HCT116 (cell line): ENCODE results near the gene ZNF516. TPM values are rescaled to one million over a fixed set of nuclear protein-coding genes. Genes with fewer than 3 reads are reported as not detected.

Experiments
- ATAC-seq: fragments of 200-7000 bp; cut with Tn5 transposase; 2 replicates; pipeline ENCODE4 v1.9.1; 2020; ENCODE audit warnings: mild to moderate bottlenecking, moderate library complexity
- BruUV-seq: library from RNA; stranded (reverse); fragments of 400-500 nt; replicated peaks from 2 replicates; lab custom pipeline; 2021; lab: Mats Ljungman, UMichigan
- CTCF ChIA-PET: fragments of 300-600 bp; sonication (Branson Sonifier 250); formaldehyde crosslinking; loops from one replicate; lab custom pipeline; 2021; ENCODE audit warnings: antibody characterized with exemption; lab: Charles Lee
- POLR2A ChIA-PET: fragments of 300-600, 350-600 bp; sonication (Branson Sonifier 250); formaldehyde crosslinking; loops from one replicate; lab custom pipeline; 2021; ENCODE audit warnings: antibody characterized with exemption; lab: Charles Lee
- RAD21 ChIA-PET, 2 experiments: fragments of 300-600 bp; sonication (Branson Sonifier 250); formaldehyde crosslinking; loops; one replicate each; lab custom pipeline; 2023; ENCODE audit warnings: low total read pairs in 2 of 2; ENCODE audit not compliant: uncharacterized antibody in 2 of 2, unreplicated experiment in 2 of 2, low non-redundant PET in 1 of 2; lab: Charles Lee
- DNase-seq: peaks from one replicate; pipeline ENCODE4 v3.0.0-alpha.2; 2010; ENCODE audit warnings: low read depth, low spot score
- H2AFZ ChIP-seq: fragments of 200-600 bp; shearing (Covaris generic), sonication (generic); 2 replicates; pipeline ENCODE4 v1.6.1; 2017; ENCODE audit warnings: low read depth, mixed run types, mixed read lengths, antibody characterized with exemption, low read length; ENCODE audit not compliant: poor library complexity, severe bottlenecking
- H3K27ac ChIP-seq: 2 replicates; pipeline ENCODE4 v1.5.1; 2012; ENCODE audit warnings: low read depth, low read length
- H3K27me3 ChIP-seq: fragments of 200-600 bp; sonication (generic); 2 replicates; pipeline ENCODE4 v1.6.1; 2016; ENCODE audit warnings: mixed run types, low read length, mixed read lengths; ENCODE audit not compliant: insufficient read depth
- H3K36me3 ChIP-seq, 2 experiments: fragments of 200-500 bp in 1 of 2; fragments of 200-600 bp in 1 of 2; sonication (Bioruptor generic) in 1 of 2; sonication (generic) in 1 of 2; 2 replicates each; pipeline versions ENCODE4 v1.5.1 to v1.6.1; 2014 to 2016; ENCODE audit warnings: low read length in 2 of 2, inconsistent platforms in 1 of 2, mixed read lengths in 1 of 2, mixed run types in 1 of 2; ENCODE audit not compliant: insufficient read depth in 2 of 2, control insufficient read depth in 1 of 2
- H3K4me1 ChIP-seq, 2 experiments: fragments of 200-600 bp in 1 of 2; sonication (generic) in 1 of 2; 2 replicates each; pipeline versions ENCODE4 v1.5.1 to v1.6.1; 2012 to 2017; ENCODE audit warnings: low read length in 2 of 2, inconsistent platforms in 1 of 2, mild to moderate bottlenecking in 1 of 2, mixed read lengths in 1 of 2, mixed run types in 1 of 2, moderate library complexity in 1 of 2; ENCODE audit not compliant: insufficient read depth in 2 of 2, control insufficient read depth in 1 of 2
- H3K4me2 ChIP-seq: fragments of 200-600 bp; sonication (generic); 2 replicates; pipeline ENCODE4 v1.6.1; 2017; ENCODE audit warnings: mixed run types, low read length, mixed read lengths
- H3K4me3 ChIP-seq, 2 experiments: fragments of 200-600 bp in 1 of 2; sonication (generic) in 1 of 2; replicated peaks in 1 of 2; 2 replicates each; pipeline ENCODE4 v1.5.1; 2011 to 2016; ENCODE audit warnings: low read length in 2 of 2, control low read depth in 1 of 2, low read depth in 1 of 2, mild to moderate bottlenecking in 1 of 2, mixed read lengths in 1 of 2, mixed run types in 1 of 2
- H3K79me2 ChIP-seq: fragments of 200-600 bp; sonication (generic); 2 replicates; pipeline ENCODE4 v1.6.1; 2017; ENCODE audit warnings: mild to moderate bottlenecking, mixed run types, low read length, moderate library complexity, mixed read lengths; ENCODE audit not compliant: insufficient read depth
- H3K9ac ChIP-seq: fragments of 200-600 bp; sonication (generic); 2 replicates; pipeline ENCODE4 v1.6.1; 2016; ENCODE audit warnings: low read length, mixed read lengths
- H3K9me2 ChIP-seq: fragments of 200-600 bp; sonication (generic), shearing (Covaris generic); 2 replicates; pipeline ENCODE4 v1.6.1; 2017; ENCODE audit warnings: mixed run types, mild to moderate bottlenecking, moderate library complexity; ENCODE audit not compliant: insufficient read depth
- H3K9me3 ChIP-seq, 2 experiments: fragments of 200-500 bp in 1 of 2; fragments of 200-600 bp in 1 of 2; sonication (Bioruptor generic) in 1 of 2; sonication (generic) in 1 of 2; 2 replicates each; pipeline ENCODE4 v1.6.1; 2014 to 2017; ENCODE audit warnings: low read length in 2 of 2, mixed read lengths in 2 of 2, inconsistent platforms in 1 of 2, low read depth in 1 of 2, mild to moderate bottlenecking in 1 of 2, mixed run types in 1 of 2, moderate library complexity in 1 of 2; ENCODE audit not compliant: control insufficient read depth in 1 of 2, insufficient read depth in 1 of 2
- H4K20me1 ChIP-seq: fragments of 200-600 bp; sonication (generic), shearing (Covaris generic); 2 replicates; pipeline ENCODE4 v1.6.1; 2017; ENCODE audit warnings: mixed run types, mild to moderate bottlenecking, moderate library complexity; ENCODE audit not compliant: insufficient read depth
- CBX3 ChIP-seq: IDR thresholded peaks from 2 replicates; pipeline ENCODE4 v1.6.1; 2012; ENCODE audit warnings: low read depth
- CEBPB ChIP-seq: IDR thresholded peaks from 2 replicates; pipeline ENCODE4 v1.6.1; 2012; ENCODE audit warnings: low read depth
- EGR1 ChIP-seq: IDR thresholded peaks from 2 replicates; pipeline ENCODE4 v1.6.1; 2012; ENCODE audit warnings: low read depth
- EZH2phosphoT487 ChIP-seq: fragments of 200-600 bp; IDR thresholded peaks from 2 replicates; pipeline ENCODE4 v1.6.1; 2018; ENCODE audit warnings: antibody characterized with exemption, borderline replicate concordance
- FOSL1 ChIP-seq: IDR thresholded peaks from 2 replicates; pipeline ENCODE4 v1.6.1; 2012; ENCODE audit warnings: low read depth
- JUND ChIP-seq: IDR thresholded peaks from 2 replicates; pipeline ENCODE4 v1.6.1; 2012
- RAD21 ChIP-seq: IDR thresholded peaks from 2 replicates; pipeline ENCODE4 v1.6.1; 2012; ENCODE audit warnings: low read depth, mild to moderate bottlenecking
- SRF ChIP-seq: IDR thresholded peaks from 2 replicates; pipeline ENCODE4 v1.6.1; 2012; ENCODE audit warnings: low read depth
- YY1 ChIP-seq: IDR thresholded peaks from 2 replicates; pipeline ENCODE4 v1.6.1; 2011; ENCODE audit warnings: low read length, low read depth, moderate library complexity, mild to moderate bottlenecking; ENCODE audit not compliant: insufficient replicate concordance; ENCODE audit errors: extremely low read depth
- intact Hi-C: fragments of 100-400 bp; cut with micrococcal nuclease; formaldehyde crosslinking; loops from 2 replicates; pipeline ENCODE4 v1.10.0; 2022
- total RNA-seq: library from RNA; stranded (reverse); gene quantifications from one replicate; pipeline ENCODE4 v1.2.1, GENCODE V29; 2021; ENCODE audit not compliant: unreplicated experiment
- TF ChIP-seq, protein P1 (sequence below): IDR thresholded peaks from 2 replicates; pipeline ENCODE4 v1.6.1; 2012; ENCODE audit warnings: low read depth
- TF ChIP-seq, protein P2 (sequence below): IDR thresholded peaks from 2 replicates; pipeline ENCODE4 v1.6.1; 2012
- TF ChIP-seq, protein P3 (sequence below), 3 experiments: fragments of 200-600 bp in 1 of 3; sonication (generic) in 1 of 3; IDR thresholded peaks in 2 of 3; conservative IDR thresholded peaks in 1 of 3; 2 replicates each; pipeline ENCODE4 v1.5.1; 2012 to 2017; ENCODE audit warnings: low read depth in 2 of 3, low read length in 2 of 3, antibody characterized with exemption in 1 of 3, borderline replicate concordance in 1 of 3, control low read depth in 1 of 3, mild to moderate bottlenecking in 1 of 3, mixed read lengths in 1 of 3, mixed run types in 1 of 3, moderate library complexity in 1 of 3; ENCODE audit not compliant: insufficient read depth in 1 of 3

Gene ZNF516
- total RNA-seq, 1 experiment from 2014 or later = 32.0 TPM

DNA sequence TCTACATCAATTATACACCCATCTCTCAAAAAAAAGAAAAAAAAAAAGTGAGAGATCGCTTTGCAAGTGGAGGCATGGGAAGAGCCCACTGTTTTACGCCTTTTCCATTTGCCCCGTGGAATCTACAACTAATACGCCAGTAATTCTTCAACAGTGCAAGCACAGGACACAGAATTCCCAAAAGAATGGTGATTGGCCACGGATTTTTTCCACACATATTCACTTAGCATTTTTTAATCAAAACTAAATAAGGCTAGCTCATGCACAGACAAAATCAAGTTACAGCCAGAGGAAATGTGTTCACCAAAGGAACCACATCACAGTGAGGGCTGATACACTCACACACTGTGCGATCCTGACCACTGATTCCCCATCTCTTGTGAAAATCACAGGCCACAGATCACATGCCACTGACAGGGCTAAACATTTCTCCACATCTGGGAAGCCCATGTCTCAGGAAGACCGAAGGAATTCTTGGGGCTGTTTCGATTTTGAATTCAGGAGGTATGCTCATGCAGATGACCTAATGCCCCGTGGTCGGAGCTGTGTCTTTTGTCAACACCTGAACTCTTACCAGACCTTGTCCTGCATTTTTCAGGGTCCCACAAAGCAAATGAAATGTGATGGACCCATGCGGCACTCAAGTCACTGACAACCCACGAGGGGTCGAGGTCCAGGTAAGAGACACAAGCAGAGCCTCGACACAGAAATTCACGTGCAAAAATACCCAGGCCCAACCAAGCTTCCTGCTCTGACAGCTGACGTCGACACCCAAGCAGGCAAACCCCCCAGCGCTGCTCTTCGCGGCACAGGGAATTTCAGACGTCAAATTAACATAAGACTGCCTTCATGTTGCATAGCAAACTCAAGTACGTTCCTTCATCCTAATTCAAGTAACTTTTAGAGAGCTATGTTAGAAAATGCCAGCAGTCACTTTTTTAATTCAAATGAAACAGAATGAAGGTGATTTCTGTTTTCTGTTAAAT lies 69.6 kb downstream of the ZNF516 start:
- H2AFZ ChIP-seq = no peak overlapping the region
- no peak for ATAC-seq
- no peaks in the 10 kb centered on the region for H3K36me3 ChIP-seq
- no peak overlapping the region for H3K27ac ChIP-seq
- H3K9me3 ChIP-seq = no peaks in the 10 kb centered on the region
- no peak overlapping the region for H3K4me3 ChIP-seq
- H3K4me1 ChIP-seq = peaks cover 0 to 3% of the 10 kb centered on the region in 2 experiments; a peak in 1 of 4 replicates
- no TSS peak for BruUV-seq
- ChIA-PET CTCF (no interaction called here), POLR2A (no interaction called here)
- intact Hi-C loops = loop anchor here (1.0 kb wide), 1 partner anchor 19 kb away; no protein-coding TSS in a partner anchor
- H4K20me1 ChIP-seq = no peaks in the 10 kb centered on the region
- H3K9me2 ChIP-seq = no peaks in the 10 kb centered on the region
- no peaks in the 10 kb centered on the region for H3K27me3 ChIP-seq
- no peak overlapping the region for H3K9ac ChIP-seq
- TF ChIP-seq JUND = no peak
- TF ChIP-seq EGR1 = no peak
- TF ChIP-seq CBX3 = no peak
- TF ChIP-seq EZH2phosphoT487 = no peak
- TF ChIP-seq SRF = no peak
- TF ChIP-seq, protein P1, sequence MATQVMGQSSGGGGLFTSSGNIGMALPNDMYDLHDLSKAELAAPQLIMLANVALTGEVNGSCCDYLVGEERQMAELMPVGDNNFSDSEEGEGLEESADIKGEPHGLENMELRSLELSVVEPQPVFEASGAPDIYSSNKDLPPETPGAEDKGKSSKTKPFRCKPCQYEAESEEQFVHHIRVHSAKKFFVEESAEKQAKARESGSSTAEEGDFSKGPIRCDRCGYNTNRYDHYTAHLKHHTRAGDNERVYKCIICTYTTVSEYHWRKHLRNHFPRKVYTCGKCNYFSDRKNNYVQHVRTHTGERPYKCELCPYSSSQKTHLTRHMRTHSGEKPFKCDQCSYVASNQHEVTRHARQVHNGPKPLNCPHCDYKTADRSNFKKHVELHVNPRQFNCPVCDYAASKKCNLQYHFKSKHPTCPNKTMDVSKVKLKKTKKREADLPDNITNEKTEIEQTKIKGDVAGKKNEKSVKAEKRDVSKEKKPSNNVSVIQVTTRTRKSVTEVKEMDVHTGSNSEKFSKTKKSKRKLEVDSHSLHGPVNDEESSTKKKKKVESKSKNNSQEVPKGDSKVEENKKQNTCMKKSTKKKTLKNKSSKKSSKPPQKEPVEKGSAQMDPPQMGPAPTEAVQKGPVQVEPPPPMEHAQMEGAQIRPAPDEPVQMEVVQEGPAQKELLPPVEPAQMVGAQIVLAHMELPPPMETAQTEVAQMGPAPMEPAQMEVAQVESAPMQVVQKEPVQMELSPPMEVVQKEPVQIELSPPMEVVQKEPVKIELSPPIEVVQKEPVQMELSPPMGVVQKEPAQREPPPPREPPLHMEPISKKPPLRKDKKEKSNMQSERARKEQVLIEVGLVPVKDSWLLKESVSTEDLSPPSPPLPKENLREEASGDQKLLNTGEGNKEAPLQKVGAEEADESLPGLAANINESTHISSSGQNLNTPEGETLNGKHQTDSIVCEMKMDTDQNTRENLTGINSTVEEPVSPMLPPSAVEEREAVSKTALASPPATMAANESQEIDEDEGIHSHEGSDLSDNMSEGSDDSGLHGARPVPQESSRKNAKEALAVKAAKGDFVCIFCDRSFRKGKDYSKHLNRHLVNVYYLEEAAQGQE = no peak
- TF ChIP-seq RAD21 = no peak
- no peak for TF ChIP-seq FOSL1
- TF ChIP-seq, protein P2, sequence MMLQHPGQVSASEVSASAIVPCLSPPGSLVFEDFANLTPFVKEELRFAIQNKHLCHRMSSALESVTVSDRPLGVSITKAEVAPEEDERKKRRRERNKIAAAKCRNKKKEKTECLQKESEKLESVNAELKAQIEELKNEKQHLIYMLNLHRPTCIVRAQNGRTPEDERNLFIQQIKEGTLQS = no peak
- TF ChIP-seq YY1 = no peak
- no peak for TF ChIP-seq CEBPB
- TF ChIP-seq, protein P3, sequence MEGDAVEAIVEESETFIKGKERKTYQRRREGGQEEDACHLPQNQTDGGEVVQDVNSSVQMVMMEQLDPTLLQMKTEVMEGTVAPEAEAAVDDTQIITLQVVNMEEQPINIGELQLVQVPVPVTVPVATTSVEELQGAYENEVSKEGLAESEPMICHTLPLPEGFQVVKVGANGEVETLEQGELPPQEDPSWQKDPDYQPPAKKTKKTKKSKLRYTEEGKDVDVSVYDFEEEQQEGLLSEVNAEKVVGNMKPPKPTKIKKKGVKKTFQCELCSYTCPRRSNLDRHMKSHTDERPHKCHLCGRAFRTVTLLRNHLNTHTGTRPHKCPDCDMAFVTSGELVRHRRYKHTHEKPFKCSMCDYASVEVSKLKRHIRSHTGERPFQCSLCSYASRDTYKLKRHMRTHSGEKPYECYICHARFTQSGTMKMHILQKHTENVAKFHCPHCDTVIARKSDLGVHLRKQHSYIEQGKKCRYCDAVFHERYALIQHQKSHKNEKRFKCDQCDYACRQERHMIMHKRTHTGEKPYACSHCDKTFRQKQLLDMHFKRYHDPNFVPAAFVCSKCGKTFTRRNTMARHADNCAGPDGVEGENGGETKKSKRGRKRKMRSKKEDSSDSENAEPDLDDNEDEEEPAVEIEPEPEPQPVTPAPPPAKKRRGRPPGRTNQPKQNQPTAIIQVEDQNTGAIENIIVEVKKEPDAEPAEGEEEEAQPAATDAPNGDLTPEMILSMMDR (IDR thresholded peaks at IDR 0.05 in 2 of 3, conservative IDR thresholded peaks at IDR 0.05 in 1 of 3; ENCODE audit: borderline replicate concordance in 1 of 3, insufficient read depth in 1 of 3, low read depth in 2 of 3, low read length in 2 of 3) = no peak
- TF ChIP-seq, all 23 proteins: peak for 0
- H3K4me2 ChIP-seq = no peak overlapping the region
- H3K79me2 ChIP-seq = no peaks in the 10 kb centered on the region; the same call in 1 of the 2 replicates
- DNase-seq = no peak
- RAD21 ChIA-PET = no interaction called here
